LNCaP clone FGC (cell line): ENCODE results near the gene ANXA1.

Source experiments
- DNase-seq: peaks from one replicate; pipeline ENCODE4 v3.0.0-alpha.2; 2011; ENCODE audit warnings: low read depth
- H3K4me3 ChIP-seq: 2 replicates; pipeline ENCODE4 v1.5.1; 2011; ENCODE audit warnings: mild to moderate bottlenecking, low read depth, low read length, control low read depth
- CTCF ChIP-seq: IDR thresholded peaks from 2 replicates; pipeline ENCODE4 v1.5.1; 2012; ENCODE audit warnings: mild to moderate bottlenecking; ENCODE audit not compliant: control insufficient read depth, insufficient read depth; ENCODE audit errors: extremely low read depth

Gene ANXA1

GRCh38 chr9:73200694-73201452, 49.2 kb downstream of the ANXA1 start:
- DNase-seq = no peak
- H3K4me3 ChIP-seq = no peak overlapping the region
- peak; percentile 50 for TF ChIP-seq CTCF

GRCh38 chr9:73202980-73203379, 51.3 kb downstream of the ANXA1 start:
- no peak for TF ChIP-seq CTCF
- no peak overlapping the region for H3K4me3 ChIP-seq
- DNase-seq = no peak

- no peak for TF ChIP-seq CTCF
- no peak for DNase-seq
- no peak overlapping the region for H3K4me3 ChIP-seq
Measured at GRCh38 chr9:73204936-73205335, 53.3 kb downstream of the ANXA1 start.

- TF ChIP-seq CTCF = no peak
- no peak overlapping the region for H3K4me3 ChIP-seq
- no peak for DNase-seq
Measured at GRCh38 chr9:73206851-73207250, 55.2 kb downstream of the ANXA1 start.

- no peak overlapping the region for H3K4me3 ChIP-seq
- TF ChIP-seq CTCF = no peak
- DNase-seq = no peak
Measured at GRCh38 chr9:73210886-73211666, 59.4 kb downstream of the ANXA1 start.

GRCh38 chr9:73213300-73213699, 61.6 kb downstream of the ANXA1 start:
- TF ChIP-seq CTCF = no peak
- H3K4me3 ChIP-seq = no peak overlapping the region
- no peak for DNase-seq
